ENCODE measurements around the gene HAUS1.

HAUS1 gene
- total RNA-seq: 9.1 to 14.5 (median 13.0) reads per million in 3 donors

- H3K9me3 ChIP-seq (ENCODE audit: control insufficient read depth, low read length): no peaks in the 10 kb centered on the region
- H3K36me3 ChIP-seq (ENCODE audit: control insufficient read depth, insufficient read depth, low read length): peaks cover 3% of the 10 kb centered on the region
- peak within 1 kb of the TSS; percentile 99 for H3K4me3 ChIP-seq (ENCODE audit: insufficient read depth, low read depth, low read length, poor library complexity, severe bottlenecking)
- H3K4me1 ChIP-seq (ENCODE audit: control insufficient read depth, insufficient read depth, low read length, poor library complexity, severe bottlenecking): no peaks in the 10 kb centered on the region
- DNase-seq: peak; percentile 63 to 77 (median 76)
- H3K27me3 ChIP-seq (replicated peaks; ENCODE audit: control insufficient read depth, insufficient read depth, low read length, poor library complexity, severe bottlenecking): no peaks in the 10 kb centered on the region
- H3K27ac ChIP-seq (ENCODE audit: insufficient read depth, low read length, poor library complexity, severe bottlenecking): peak within 1 kb of the TSS; percentile 69
Observed at GRCh38 chr18:46104128-46104911, at the start of gene HAUS1. Gene HAUS1, plus strand, starts transcription at chr18:46104385. Its CDS starts 27 bp downstream, at chr18:46104412.

- DNase-seq: no peak
- Histone ChIP-seq H3K4me1 (ENCODE audit: control insufficient read depth, insufficient read depth, low read length, poor library complexity, severe bottlenecking) (peaks cover 12% of the 10 kb centered on the region), H3K36me3 (ENCODE audit: control insufficient read depth, insufficient read depth, low read length) (no peaks in the 10 kb centered on the region), H3K9me3 (ENCODE audit: control insufficient read depth, low read length) (no peaks in the 10 kb centered on the region), H3K27me3 (replicated peaks; ENCODE audit: control insufficient read depth, insufficient read depth, low read length, poor library complexity, severe bottlenecking) (no peaks in the 10 kb centered on the region), H3K4me3 (ENCODE audit: insufficient read depth, low read depth, low read length, poor library complexity, severe bottlenecking) (no peak overlapping the region), H3K27ac (ENCODE audit: insufficient read depth, low read length, poor library complexity, severe bottlenecking) (peak overlapping the region; percentile 5)
Observed at GRCh38 chr18:46054956-46055837, 49.0 kb upstream of the HAUS1 start.

- Histone ChIP-seq H3K4me3 (ENCODE audit: insufficient read depth, low read depth, low read length, poor library complexity, severe bottlenecking) (no peak overlapping the region), H3K27ac (ENCODE audit: insufficient read depth, low read length, poor library complexity, severe bottlenecking) (no peak overlapping the region), H3K9me3 (ENCODE audit: control insufficient read depth, low read length) (no peaks in the 10 kb centered on the region), H3K4me1 (ENCODE audit: control insufficient read depth, insufficient read depth, low read length, poor library complexity, severe bottlenecking) (peaks cover 12% of the 10 kb centered on the region), H3K36me3 (ENCODE audit: control insufficient read depth, insufficient read depth, low read length) (no peaks in the 10 kb centered on the region), H3K27me3 (replicated peaks; ENCODE audit: control insufficient read depth, insufficient read depth, low read length, poor library complexity, severe bottlenecking) (no peaks in the 10 kb centered on the region)
- no peak for DNase-seq
Observed at GRCh38 chr18:46055838-46056230, 48.4 kb upstream of the HAUS1 start.

- H3K27ac ChIP-seq (ENCODE audit: insufficient read depth, low read length, poor library complexity, severe bottlenecking): no peak overlapping the region
- no peak for DNase-seq
- H3K9me3 ChIP-seq (ENCODE audit: control insufficient read depth, low read length): no peaks in the 10 kb centered on the region
- H3K4me1 ChIP-seq (ENCODE audit: control insufficient read depth, insufficient read depth, low read length, poor library complexity, severe bottlenecking): peaks cover under 1% of the 10 kb centered on the region
- H3K4me3 ChIP-seq (ENCODE audit: insufficient read depth, low read depth, low read length, poor library complexity, severe bottlenecking): no peak overlapping the region
- H3K36me3 ChIP-seq (ENCODE audit: control insufficient read depth, insufficient read depth, low read length): no peaks in the 10 kb centered on the region
- H3K27me3 ChIP-seq (replicated peaks; ENCODE audit: control insufficient read depth, insufficient read depth, low read length, poor library complexity, severe bottlenecking): no peaks in the 10 kb centered on the region
Observed at GRCh38 chr18:46060359-46060841, 43.8 kb upstream of the HAUS1 start.

GRCh38 chr18:46061387-46061786, 42.8 kb upstream of the HAUS1 start:
- Histone ChIP-seq H3K4me1 (ENCODE audit: control insufficient read depth, insufficient read depth, low read length, poor library complexity, severe bottlenecking) (no peaks in the 10 kb centered on the region), H3K27ac (ENCODE audit: insufficient read depth, low read length, poor library complexity, severe bottlenecking) (no peak overlapping the region), H3K4me3 (ENCODE audit: insufficient read depth, low read depth, low read length, poor library complexity, severe bottlenecking) (no peak overlapping the region), H3K36me3 (ENCODE audit: control insufficient read depth, insufficient read depth, low read length) (no peaks in the 10 kb centered on the region), H3K27me3 (replicated peaks; ENCODE audit: control insufficient read depth, insufficient read depth, low read length, poor library complexity, severe bottlenecking) (no peaks in the 10 kb centered on the region), H3K9me3 (ENCODE audit: control insufficient read depth, low read length) (no peaks in the 10 kb centered on the region)
- no peak for DNase-seq

- H3K4me3 ChIP-seq (ENCODE audit: insufficient read depth, low read depth, low read length, poor library complexity, severe bottlenecking): no peak overlapping the region
- no peaks in the 10 kb centered on the region for H3K27me3 ChIP-seq (replicated peaks; ENCODE audit: control insufficient read depth, insufficient read depth, low read length, poor library complexity, severe bottlenecking)
- no peaks in the 10 kb centered on the region for H3K36me3 ChIP-seq (ENCODE audit: control insufficient read depth, insufficient read depth, low read length)
- H3K4me1 ChIP-seq (ENCODE audit: control insufficient read depth, insufficient read depth, low read length, poor library complexity, severe bottlenecking): no peaks in the 10 kb centered on the region
- no peaks in the 10 kb centered on the region for H3K9me3 ChIP-seq (ENCODE audit: control insufficient read depth, low read length)
- H3K27ac ChIP-seq (ENCODE audit: insufficient read depth, low read length, poor library complexity, severe bottlenecking): no peak overlapping the region
- no peak for DNase-seq
Observed at GRCh38 chr18:46061796-46062195, 42.4 kb upstream of the HAUS1 start.

GRCh38 chr18:46062781-46063180, 41.4 kb upstream of the HAUS1 start:
- Histone ChIP-seq H3K36me3 (ENCODE audit: control insufficient read depth, insufficient read depth, low read length) (no peaks in the 10 kb centered on the region), H3K9me3 (ENCODE audit: control insufficient read depth, low read length) (no peaks in the 10 kb centered on the region), H3K4me1 (ENCODE audit: control insufficient read depth, insufficient read depth, low read length, poor library complexity, severe bottlenecking) (no peaks in the 10 kb centered on the region), H3K4me3 (ENCODE audit: insufficient read depth, low read depth, low read length, poor library complexity, severe bottlenecking) (no peak overlapping the region), H3K27ac (ENCODE audit: insufficient read depth, low read length, poor library complexity, severe bottlenecking) (no peak overlapping the region), H3K27me3 (replicated peaks; ENCODE audit: control insufficient read depth, insufficient read depth, low read length, poor library complexity, severe bottlenecking) (no peaks in the 10 kb centered on the region)
- no peak for DNase-seq

- H3K4me1 ChIP-seq (ENCODE audit: control insufficient read depth, insufficient read depth, low read length, poor library complexity, severe bottlenecking): peaks cover 14% of the 10 kb centered on the region
- no peaks in the 10 kb centered on the region for H3K9me3 ChIP-seq (ENCODE audit: control insufficient read depth, low read length)
- no peak overlapping the region for H3K4me3 ChIP-seq (ENCODE audit: insufficient read depth, low read depth, low read length, poor library complexity, severe bottlenecking)
- no peak for DNase-seq
- no peak overlapping the region for H3K27ac ChIP-seq (ENCODE audit: insufficient read depth, low read length, poor library complexity, severe bottlenecking)
- no peaks in the 10 kb centered on the region for H3K27me3 ChIP-seq (replicated peaks; ENCODE audit: control insufficient read depth, insufficient read depth, low read length, poor library complexity, severe bottlenecking)
- no peaks in the 10 kb centered on the region for H3K36me3 ChIP-seq (ENCODE audit: control insufficient read depth, insufficient read depth, low read length)
Observed at GRCh38 chr18:46067438-46068007, 36.7 kb upstream of the HAUS1 start.

GRCh38 chr18:46068763-46069162, 35.4 kb upstream of the HAUS1 start:
- H3K27me3 ChIP-seq (replicated peaks; ENCODE audit: control insufficient read depth, insufficient read depth, low read length, poor library complexity, severe bottlenecking): no peaks in the 10 kb centered on the region
- peaks cover 22% of the 10 kb centered on the region for H3K4me1 ChIP-seq (ENCODE audit: control insufficient read depth, insufficient read depth, low read length, poor library complexity, severe bottlenecking)
- DNase-seq: no peak
- no peak overlapping the region for H3K4me3 ChIP-seq (ENCODE audit: insufficient read depth, low read depth, low read length, poor library complexity, severe bottlenecking)
- H3K27ac ChIP-seq (ENCODE audit: insufficient read depth, low read length, poor library complexity, severe bottlenecking): no peak overlapping the region
- no peaks in the 10 kb centered on the region for H3K9me3 ChIP-seq (ENCODE audit: control insufficient read depth, low read length)
- H3K36me3 ChIP-seq (ENCODE audit: control insufficient read depth, insufficient read depth, low read length): no peaks in the 10 kb centered on the region

Measured in effector memory CD4-positive, alpha-beta T cell (primary cell).